Fibroblast of mammary gland (primary cell): Measurements from ENCODE around the gene SERAC1.
"Not testable (repeated sequence)": the region's sequence is repeated elsewhere in the genome, so short reads cannot be mapped to it uniquely, and the experiment has no call there.

Source experiments
- DNase-seq: peaks from one replicate; pipeline ENCODE4 v3.0.0-alpha.2; 2010; ENCODE audit warnings: low read depth
- H3K4me3 ChIP-seq: 2 replicates; pipeline ENCODE4 v1.5.1; 2011; ENCODE audit warnings: low read depth, mild to moderate bottlenecking, low read length, moderate library complexity; ENCODE audit not compliant: control insufficient read depth
- TF ChIP-seq, protein P1 (sequence below): conservative IDR thresholded peaks from 2 replicates; pipeline ENCODE4 v1.5.1; 2011; ENCODE audit warnings: low read depth, low read length, inconsistent platforms; ENCODE audit not compliant: control insufficient read depth, insufficient read depth

Gene SERAC1

DNA sequence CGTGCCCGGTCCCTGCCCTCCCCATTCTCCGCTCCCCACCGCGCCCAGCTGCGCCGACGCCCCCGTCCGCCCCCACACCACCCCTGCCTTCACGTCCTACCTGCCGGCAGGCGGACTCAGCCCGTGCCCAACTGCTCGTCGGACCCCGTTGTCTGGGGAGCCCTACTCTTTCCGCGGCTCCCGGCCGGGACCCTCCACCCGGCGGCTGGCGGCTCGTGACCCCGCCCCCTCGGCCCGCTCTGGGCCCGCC is at the start of gene SERAC1:
SERAC1 (minus strand) TSS at position 223 of the 250 bp plus-strand sequence. CDS start 9,899 bp downstream, outside the sequence.
- DNase-seq: no peak
- peak within 1 kb of the TSS; percentile 87 for H3K4me3 ChIP-seq
- TF ChIP-seq, protein P1, sequence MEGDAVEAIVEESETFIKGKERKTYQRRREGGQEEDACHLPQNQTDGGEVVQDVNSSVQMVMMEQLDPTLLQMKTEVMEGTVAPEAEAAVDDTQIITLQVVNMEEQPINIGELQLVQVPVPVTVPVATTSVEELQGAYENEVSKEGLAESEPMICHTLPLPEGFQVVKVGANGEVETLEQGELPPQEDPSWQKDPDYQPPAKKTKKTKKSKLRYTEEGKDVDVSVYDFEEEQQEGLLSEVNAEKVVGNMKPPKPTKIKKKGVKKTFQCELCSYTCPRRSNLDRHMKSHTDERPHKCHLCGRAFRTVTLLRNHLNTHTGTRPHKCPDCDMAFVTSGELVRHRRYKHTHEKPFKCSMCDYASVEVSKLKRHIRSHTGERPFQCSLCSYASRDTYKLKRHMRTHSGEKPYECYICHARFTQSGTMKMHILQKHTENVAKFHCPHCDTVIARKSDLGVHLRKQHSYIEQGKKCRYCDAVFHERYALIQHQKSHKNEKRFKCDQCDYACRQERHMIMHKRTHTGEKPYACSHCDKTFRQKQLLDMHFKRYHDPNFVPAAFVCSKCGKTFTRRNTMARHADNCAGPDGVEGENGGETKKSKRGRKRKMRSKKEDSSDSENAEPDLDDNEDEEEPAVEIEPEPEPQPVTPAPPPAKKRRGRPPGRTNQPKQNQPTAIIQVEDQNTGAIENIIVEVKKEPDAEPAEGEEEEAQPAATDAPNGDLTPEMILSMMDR: no peak

DNA sequence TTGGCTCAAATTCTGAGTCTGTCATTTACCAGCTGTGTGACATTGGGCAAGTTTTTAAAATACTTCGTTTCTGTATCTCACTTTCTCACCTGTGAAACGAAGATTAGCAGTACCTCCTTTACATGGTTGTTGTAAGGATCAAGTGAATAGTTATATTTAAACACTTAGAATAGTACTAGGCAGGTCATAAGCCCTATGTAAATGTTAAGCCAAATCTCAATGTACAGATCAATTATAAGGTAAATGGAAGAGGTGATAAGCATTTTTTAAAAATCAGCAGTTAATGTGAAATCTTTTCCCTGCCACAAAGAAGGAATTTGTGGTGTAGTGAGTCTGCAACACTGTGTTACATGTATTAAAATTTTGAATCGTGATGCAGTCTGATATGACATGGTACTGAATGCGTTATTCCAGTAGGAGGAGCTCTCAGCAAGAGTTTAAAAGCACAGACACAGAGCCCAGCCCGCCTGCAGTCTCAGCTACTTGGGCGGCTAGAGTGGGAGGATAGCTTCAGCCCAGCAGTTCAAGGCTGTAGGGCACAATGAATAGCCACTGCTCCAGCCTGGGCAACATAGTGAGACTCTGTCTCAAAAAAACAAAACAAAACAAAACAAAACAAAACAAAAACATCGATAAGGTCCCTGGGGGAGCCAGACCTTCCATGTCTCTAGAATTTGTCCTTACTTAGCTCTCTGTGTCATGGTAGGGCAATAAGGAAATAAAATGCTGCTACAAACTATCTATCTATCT is 46.0 kb upstream of the SERAC1 start:
- no peak overlapping the region for H3K4me3 ChIP-seq
- DNase-seq: peak; percentile 82

DNA sequence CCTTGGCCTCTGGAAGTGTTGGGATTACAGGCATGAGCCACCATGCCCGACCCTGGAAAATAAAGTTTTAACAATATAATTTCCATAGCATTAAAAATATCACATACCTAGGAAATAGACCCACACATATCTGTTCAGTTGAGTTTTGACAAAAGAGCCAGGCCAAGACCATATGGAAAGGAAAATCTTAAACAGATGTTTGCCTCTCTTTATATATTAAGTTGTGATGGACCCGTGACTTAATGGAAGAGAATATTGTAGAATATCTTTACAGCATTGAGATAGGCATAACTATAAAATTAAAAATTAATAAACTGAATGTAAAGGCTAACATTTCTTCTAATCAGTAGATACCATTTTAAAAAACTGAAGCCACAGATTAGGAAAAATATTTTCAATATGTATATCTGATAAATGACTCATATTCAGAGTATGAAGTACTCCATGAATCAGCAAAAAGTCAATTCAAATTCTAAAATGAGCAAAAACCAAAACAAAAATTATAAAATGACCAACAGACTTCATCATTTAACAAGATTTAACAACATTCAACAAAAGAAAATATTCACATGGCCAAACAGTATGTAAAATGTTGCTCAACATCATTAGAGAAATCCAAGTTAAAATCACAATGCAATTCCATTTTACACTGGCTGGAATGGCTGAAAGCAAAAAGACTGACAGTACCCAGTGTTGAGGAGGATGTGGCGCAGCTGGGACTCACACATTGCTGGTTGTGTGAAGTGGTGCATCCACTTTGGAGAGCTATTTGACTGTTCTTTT is 43.4 kb upstream of the SERAC1 start:
- DNase-seq: peak; percentile 46
- TF ChIP-seq, protein P1: no peak

More for the DNA sequence above, 46.0 kb upstream of the SERAC1 start:
- TF ChIP-seq, protein P1: peak; percentile 78

DNA sequence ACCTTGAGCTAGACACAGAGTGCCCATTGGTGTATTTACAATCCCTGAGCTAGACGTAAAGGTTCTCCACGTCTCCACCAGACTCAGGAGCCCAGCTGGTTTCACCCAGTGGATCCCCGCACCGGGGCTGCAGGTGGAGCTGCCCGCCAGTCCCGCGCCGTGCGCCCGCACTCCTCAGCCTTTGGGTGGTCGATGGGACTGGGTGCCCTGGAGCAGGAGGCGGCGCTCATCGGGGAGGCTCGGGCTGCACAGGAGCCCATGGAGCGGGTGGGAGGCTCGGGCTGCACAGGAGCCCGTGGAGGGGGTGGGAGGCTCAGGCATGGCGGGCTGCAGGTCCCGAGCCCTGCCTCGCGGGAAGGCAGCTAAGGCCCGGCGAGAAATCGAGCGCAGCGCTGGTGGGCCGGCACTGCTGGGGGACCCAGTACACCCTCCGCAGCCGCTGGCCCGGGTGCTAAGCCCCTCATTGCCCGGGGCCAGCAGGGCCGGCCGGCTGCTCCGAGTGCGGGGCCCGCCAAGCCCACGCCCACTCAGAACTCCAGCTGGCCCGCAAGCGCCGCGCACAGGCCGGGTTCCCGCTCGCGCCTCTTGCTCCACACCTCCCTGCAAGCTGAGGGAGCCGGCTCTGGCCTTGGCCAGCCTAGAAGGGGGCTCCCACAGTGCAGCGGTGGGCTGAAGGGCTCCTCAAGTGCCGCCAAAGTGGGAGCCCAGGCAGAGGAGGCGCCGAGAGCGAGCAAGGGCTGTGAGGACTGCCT is 41.7 kb upstream of the SERAC1 start:
- not testable (repeated sequence) for H3K4me3 ChIP-seq, DNase-seq

More for the DNA sequence above, 43.4 kb upstream of the SERAC1 start:
- no peak overlapping the region for H3K4me3 ChIP-seq

DNA sequence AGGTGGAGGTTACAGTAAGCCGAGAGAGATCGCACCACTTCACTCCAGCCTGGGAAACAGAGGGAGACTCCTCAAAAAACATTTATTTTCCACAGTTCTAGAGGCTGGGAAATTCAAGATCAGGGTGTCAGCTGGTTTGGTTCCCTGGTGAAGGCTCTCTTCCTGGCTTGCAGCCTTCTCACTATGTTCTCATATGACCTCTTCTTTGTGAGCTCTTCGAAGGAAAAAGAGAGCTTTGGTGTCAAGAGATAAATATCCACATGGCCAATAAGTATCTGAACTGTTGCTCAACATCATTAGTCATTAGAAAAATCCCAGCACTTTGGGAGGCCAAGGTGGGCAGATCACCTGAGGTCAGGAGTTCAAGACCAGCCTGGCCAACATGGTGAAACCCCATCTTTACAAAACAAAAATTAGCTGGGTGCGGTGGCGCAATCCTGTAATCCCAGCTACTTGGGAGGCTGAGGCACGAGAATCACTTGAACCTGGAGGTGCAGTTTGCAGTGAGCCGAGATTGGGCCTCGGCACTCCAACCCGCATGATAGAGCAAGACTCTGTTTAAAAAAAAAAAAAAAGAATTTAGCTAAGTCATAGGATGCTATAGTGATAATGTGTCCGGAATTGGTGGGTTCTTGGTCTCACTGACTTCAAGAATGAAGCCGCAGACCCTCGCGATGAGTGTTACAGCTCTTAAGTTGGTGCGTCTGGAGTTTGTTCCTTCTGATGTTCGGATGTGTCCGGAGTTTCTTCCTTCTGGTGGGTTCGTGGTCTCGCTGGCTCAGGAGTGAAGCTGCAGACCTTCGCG is 40.4 kb upstream of the SERAC1 start:
- not testable (repeated sequence) for DNase-seq, H3K4me3 ChIP-seq

DNA sequence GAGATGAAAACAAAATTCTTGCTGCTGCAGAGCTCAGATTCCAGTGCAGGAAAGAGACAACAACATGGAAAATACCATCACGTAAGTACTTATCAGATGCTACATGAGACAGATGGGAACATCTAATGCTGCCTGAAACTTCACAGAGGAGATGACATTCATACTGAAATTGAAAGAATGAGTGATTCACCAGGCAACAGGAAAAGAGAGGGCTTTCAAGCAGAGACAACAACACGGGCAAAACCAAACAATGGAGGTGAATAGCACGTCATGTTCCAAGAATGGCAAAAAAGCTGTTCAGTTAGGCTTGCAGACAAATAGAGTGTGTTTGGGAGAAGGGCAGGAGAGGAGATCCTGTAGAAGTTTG is 39.3 kb upstream of the SERAC1 start:
- TF ChIP-seq, protein P1: no peak
- H3K4me3 ChIP-seq: no peak overlapping the region
- no peak for DNase-seq

DNA sequence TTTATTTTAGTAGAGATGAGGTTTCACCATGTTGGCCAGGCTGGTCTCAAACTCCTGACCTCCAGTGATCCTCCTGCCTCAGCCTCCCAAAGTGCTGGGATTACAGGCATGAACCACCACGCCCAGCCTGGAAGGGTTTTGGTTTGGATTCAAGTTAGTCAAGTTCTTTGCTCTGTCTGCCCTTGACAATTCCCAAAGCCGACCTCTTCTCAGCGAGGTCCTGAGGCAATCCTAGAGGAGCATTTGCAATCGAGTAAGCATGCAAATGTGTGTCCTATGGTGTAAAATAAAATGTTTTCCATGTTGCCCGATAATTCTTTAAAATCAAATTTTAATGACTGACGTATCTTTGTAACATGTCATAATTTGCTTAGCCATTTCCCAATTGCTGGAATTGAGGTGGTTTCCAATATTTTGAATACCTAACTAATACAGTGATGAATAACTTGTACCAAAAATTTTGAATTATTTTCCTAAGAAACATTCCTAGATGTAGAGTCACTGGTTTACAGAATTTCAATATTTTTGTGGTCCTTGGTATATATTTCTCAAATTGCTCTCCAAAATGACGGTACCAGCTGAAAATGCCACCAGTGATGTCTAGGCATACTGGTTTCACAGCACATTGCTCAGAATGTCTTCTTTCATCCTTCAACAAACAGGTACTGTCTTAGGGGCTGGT is 38.8 kb upstream of the SERAC1 start:
- no peak overlapping the region for H3K4me3 ChIP-seq
- TF ChIP-seq, protein P1: no peak
- DNase-seq: no peak
